Tibial artery (tissue), 4 donors: ENCODE results near the gene UCHL1.

Experiments
- DNase-seq, 2 donors: peaks; one replicate each; pipeline ENCODE4 v3.0.0-alpha.2; 2019
- H3K27ac ChIP-seq, 2 donors: fragments of 200-600 bp; sonication (generic) in 1 of 2; 1 replicate in 1 of 2; 2 replicates in 1 of 2; pipeline ENCODE4 v1.5.1; 2018 to 2019; ENCODE audit warnings: mild to moderate bottlenecking in 1 of 2
- H3K27me3 ChIP-seq, 2 donors: fragments of 200-600 bp; sonication (generic) in 1 of 2; one replicate each; pipeline versions ENCODE4 v1.5.1 to v1.6.0; 2016 to 2019
- H3K36me3 ChIP-seq, 3 donors: fragments of 200-600 bp; sonication (generic) in 2 of 3; one replicate each; pipeline ENCODE4 v1.5.1; 2016 to 2019; ENCODE audit warnings: mild to moderate bottlenecking in 2 of 3
- H3K4me1 ChIP-seq, 4 donors: fragments of 200-600 bp; sonication (generic) in 2 of 4; 1 replicate in 3 of 4; 2 replicates in 1 of 4; pipeline ENCODE4 v1.5.1; 2016 to 2019
- H3K4me3 ChIP-seq, 2 donors: fragments of 200-600 bp; sonication (generic) in 1 of 2; 1 replicate in 1 of 2; 2 replicates in 1 of 2; pipeline ENCODE4 v1.5.1; 2018 to 2019; ENCODE audit warnings: mild to moderate bottlenecking in 2 of 2
- H3K9me3 ChIP-seq, 3 donors: fragments of 200-600 bp; sonication (generic) in 1 of 3; one replicate each; pipeline ENCODE4 v1.5.1; 2016 to 2019
- CTCF ChIP-seq, 2 experiments: fragments of 200-600 bp in 1 of 2; fragments of 450-650 bp in 1 of 2; IDR thresholded peaks; one replicate each; pipeline ENCODE4 v1.5.1; 2017 to 2019; ENCODE audit warnings: antibody characterized with exemption in 2 of 2, mild to moderate bottlenecking in 1 of 2, moderate library complexity in 1 of 2
- intact Hi-C: fragments of 100-400 bp; cut with DNase I; formaldehyde crosslinking; loops from one replicate; pipeline ENCODE4 v1.15.0; 2023; ENCODE audit warnings: low total_unique reads

The UCHL1 gene

GRCh38 chr4:41219421-41219950, 37.2 kb upstream of the UCHL1 start:
- intact Hi-C loops, result loop anchor here (10.0 kb wide), 1 partner anchor 1165 kb away; the partner anchor contains the start of gene N4BP2
- no peaks in the 10 kb centered on the region for H3K36me3 ChIP-seq
- no peak overlapping the region for H3K4me3 ChIP-seq
- no peaks in the 10 kb centered on the region for H3K27me3 ChIP-seq
- H3K4me1 ChIP-seq, result peaks cover 0 to 16% (median 8%) of the 10 kb centered on the region in 4 donors
- no peak overlapping the region for H3K27ac ChIP-seq
- DNase-seq, result no peak
- TF ChIP-seq CTCF (IDR thresholded peaks at IDR 0.05), result no peak
- H3K9me3 ChIP-seq, result no peaks in the 10 kb centered on the region

- intact Hi-C loops, result no loop called here
- no peak for TF ChIP-seq CTCF (IDR thresholded peaks at IDR 0.05)
- H3K27me3 ChIP-seq, result no peaks in the 10 kb centered on the region
- H3K36me3 ChIP-seq, result no peaks in the 10 kb centered on the region
- no peak overlapping the region for H3K27ac ChIP-seq
- H3K4me3 ChIP-seq, result no peak overlapping the region
- no peaks in the 10 kb centered on the region for H3K9me3 ChIP-seq
- no peaks in the 10 kb centered on the region for H3K4me1 ChIP-seq
- DNase-seq, result no peak
These were observed 34.7 kb upstream of the UCHL1 start for GRCh38 chr4:41221850-41222645.

DNA sequence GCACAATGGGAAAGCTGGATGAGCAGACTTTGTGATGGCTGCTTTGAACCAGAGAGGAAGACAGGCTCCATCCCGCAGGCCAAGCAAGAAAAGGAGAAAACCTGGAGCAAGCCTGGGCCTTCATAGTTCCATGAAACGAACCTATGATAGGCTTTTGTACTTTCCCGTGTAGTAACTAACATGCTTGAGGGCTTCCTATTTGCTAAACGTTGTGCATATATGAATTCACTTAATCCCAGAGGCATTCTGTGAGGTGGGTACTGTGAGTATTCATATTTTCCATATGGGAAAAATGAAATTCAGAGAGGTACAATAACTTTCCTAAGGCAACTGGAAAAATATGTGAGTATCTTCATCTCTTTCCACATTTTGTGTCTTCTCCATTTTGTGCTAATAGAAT, 28.8 kb upstream of the UCHL1 start:
- H3K9me3 ChIP-seq, result no peaks in the 10 kb centered on the region
- H3K4me3 ChIP-seq, result no peak overlapping the region
- H3K36me3 ChIP-seq, result no peaks in the 10 kb centered on the region
- intact Hi-C loops, result no loop called here
- no peak overlapping the region for H3K27ac ChIP-seq
- no peaks in the 10 kb centered on the region for H3K4me1 ChIP-seq
- no peak for DNase-seq
- H3K27me3 ChIP-seq, result no peaks in the 10 kb centered on the region
- no peak for TF ChIP-seq CTCF (IDR thresholded peaks at IDR 0.05)

DNA sequence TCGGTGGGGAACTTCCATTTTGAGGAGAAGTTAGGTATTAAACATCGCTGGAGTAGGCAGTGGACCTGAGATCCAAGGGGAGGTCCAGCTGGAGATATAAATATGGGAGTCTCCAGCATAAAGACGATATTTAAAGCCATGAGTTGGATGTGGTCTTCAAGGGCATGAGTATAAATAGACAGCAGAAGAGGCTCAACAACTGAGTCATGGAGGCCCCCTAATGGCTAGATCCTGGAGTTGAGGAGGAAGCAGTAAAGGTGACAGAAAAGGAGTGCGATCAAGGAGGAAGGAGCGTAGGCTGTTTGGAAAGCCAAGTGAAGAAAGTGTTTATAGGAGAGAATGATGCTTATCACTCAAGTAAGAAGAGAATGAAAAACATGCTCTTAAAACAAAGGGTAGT, 24.3 kb upstream of the UCHL1 start:
- no peak for TF ChIP-seq CTCF (IDR thresholded peaks at IDR 0.05)
- Histone ChIP-seq H3K27me3 (no peaks in the 10 kb centered on the region), H3K9me3 (no peaks in the 10 kb centered on the region), H3K4me3 (no peak overlapping the region), H3K36me3 (no peaks in the 10 kb centered on the region), H3K4me1 (no peaks in the 10 kb centered on the region), H3K27ac (no peak overlapping the region)
- intact Hi-C loops, result no loop called here
- no peak for DNase-seq

- intact Hi-C loops, result no loop called here
- no peak for TF ChIP-seq CTCF (IDR thresholded peaks at IDR 0.05)
- Histone ChIP-seq H3K27me3 (no peaks in the 10 kb centered on the region), H3K27ac (no peak overlapping the region), H3K9me3 (no peaks in the 10 kb centered on the region), H3K4me3 (no peak overlapping the region), H3K4me1 (no peaks in the 10 kb centered on the region), H3K36me3 (no peaks in the 10 kb centered on the region)
- DNase-seq, result no peak
These were observed 23.9 kb upstream of the UCHL1 start for GRCh38 chr4:41232856-41233255.
